ENCODE results near the gene MIPOL1. TPM values are rescaled to one million over a fixed set of nuclear protein-coding genes. Genes with fewer than 3 reads are reported as not detected.
A peak's percentile ranks its signal among the peaks of the same experiment; 100 is the strongest.

MIPOL1 gene
- total and polyA plus RNA-seq, 2 experiments from 2014 or later: 16.6 to 24.8 TPM

DNA sequence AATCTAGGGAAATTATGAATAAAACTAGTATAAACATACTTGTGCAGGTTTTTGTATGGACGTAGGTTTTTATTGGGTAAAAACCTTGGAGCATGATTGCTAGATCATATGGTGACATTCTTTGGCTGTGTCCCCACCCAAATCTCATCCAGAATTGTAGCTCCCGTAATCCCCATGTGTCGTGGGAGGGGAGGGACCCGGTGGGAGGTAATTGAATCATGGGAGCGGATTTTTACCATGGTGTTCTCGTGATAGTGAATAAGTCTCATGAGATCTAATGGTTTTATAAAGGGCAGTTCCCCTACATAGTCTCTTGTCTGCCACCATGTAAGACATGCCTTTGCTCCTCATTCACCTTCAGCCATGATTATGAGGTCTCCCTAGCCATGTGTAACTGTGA lies 276.5 kb downstream of the MIPOL1 start (continued):
- TF ChIP-seq, protein P1, sequence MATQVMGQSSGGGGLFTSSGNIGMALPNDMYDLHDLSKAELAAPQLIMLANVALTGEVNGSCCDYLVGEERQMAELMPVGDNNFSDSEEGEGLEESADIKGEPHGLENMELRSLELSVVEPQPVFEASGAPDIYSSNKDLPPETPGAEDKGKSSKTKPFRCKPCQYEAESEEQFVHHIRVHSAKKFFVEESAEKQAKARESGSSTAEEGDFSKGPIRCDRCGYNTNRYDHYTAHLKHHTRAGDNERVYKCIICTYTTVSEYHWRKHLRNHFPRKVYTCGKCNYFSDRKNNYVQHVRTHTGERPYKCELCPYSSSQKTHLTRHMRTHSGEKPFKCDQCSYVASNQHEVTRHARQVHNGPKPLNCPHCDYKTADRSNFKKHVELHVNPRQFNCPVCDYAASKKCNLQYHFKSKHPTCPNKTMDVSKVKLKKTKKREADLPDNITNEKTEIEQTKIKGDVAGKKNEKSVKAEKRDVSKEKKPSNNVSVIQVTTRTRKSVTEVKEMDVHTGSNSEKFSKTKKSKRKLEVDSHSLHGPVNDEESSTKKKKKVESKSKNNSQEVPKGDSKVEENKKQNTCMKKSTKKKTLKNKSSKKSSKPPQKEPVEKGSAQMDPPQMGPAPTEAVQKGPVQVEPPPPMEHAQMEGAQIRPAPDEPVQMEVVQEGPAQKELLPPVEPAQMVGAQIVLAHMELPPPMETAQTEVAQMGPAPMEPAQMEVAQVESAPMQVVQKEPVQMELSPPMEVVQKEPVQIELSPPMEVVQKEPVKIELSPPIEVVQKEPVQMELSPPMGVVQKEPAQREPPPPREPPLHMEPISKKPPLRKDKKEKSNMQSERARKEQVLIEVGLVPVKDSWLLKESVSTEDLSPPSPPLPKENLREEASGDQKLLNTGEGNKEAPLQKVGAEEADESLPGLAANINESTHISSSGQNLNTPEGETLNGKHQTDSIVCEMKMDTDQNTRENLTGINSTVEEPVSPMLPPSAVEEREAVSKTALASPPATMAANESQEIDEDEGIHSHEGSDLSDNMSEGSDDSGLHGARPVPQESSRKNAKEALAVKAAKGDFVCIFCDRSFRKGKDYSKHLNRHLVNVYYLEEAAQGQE (IDR thresholded peaks at IDR 0.05; ENCODE audit: unreplicated experiment): no peak

DNA sequence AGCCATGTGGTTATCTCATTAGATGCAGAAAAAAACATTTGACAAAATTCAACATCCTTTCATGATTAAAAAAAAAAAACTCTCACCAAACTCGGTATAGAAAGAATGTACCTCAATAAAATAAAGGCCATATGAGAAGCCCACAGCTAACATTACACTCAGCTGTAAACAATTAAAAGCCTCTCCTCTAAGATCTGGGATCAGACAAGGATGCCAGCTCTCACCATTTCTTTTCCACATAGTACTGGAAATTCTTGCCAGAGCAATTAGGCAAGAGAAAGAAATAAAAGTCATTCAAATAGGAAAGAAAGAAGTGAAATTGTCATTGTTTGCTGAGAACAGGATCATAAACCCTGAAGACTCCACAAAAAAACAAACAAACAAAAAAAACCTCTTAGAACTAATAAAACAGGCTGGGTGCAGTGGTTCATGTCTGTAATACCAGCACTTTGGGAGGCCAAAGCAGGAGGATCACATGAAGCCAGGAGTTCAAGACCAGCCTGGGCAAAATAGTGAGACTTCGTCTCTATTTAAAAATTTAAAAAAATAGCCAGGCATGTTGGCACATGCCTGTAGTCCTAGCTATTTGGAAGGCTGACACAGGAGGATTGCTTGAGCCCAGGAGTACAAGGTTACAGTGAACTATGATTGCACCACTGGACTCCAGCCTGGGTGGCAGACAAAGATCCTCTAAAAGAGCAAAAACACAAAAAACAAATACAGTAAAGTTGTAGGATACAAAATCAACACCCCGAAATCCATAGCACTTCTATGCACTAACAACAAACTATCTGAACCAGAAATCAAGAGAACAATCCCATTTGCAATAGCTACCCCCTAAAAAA lies 282.9 kb downstream of the MIPOL1 start:
- Mint-ChIP-seq H3K9me3 (peaks cover 3% of the 10 kb centered on the region; the same call in 1 of the 3 replicates), H3K4me3 (no peak overlapping the region)
- H3K36me3 ChIP-seq (ENCODE audit: insufficient read depth): no peaks in the 10 kb centered on the region
- TF ChIP-seq EZH2 (IDR thresholded peaks at IDR 0.05; ENCODE audit: low read depth, unreplicated experiment) (no peak), STAT1 (IDR thresholded peaks at IDR 0.05; ENCODE audit: unreplicated experiment) (no peak), EZH2phosphoT487 (IDR thresholded peaks at IDR 0.05; ENCODE audit: unreplicated experiment) (no peak), ZNF114 (CRISPR knock-in tag; IDR thresholded peaks at IDR 0.05) (no peak), POLR2AphosphoS5 (IDR thresholded peaks at IDR 0.05; ENCODE audit: low read depth) (no peak), ZNF331 (CRISPR knock-in tag; IDR thresholded peaks at IDR 0.05; ENCODE audit: low read depth) (no peak), NANOG (IDR thresholded peaks at IDR 0.05; ENCODE audit: borderline replicate concordance) (no peak), CREB1 (CRISPR knock-in tag; IDR thresholded peaks at IDR 0.05; ENCODE audit: low read depth) (no peak)
- TF ChIP-seq, protein P2, sequence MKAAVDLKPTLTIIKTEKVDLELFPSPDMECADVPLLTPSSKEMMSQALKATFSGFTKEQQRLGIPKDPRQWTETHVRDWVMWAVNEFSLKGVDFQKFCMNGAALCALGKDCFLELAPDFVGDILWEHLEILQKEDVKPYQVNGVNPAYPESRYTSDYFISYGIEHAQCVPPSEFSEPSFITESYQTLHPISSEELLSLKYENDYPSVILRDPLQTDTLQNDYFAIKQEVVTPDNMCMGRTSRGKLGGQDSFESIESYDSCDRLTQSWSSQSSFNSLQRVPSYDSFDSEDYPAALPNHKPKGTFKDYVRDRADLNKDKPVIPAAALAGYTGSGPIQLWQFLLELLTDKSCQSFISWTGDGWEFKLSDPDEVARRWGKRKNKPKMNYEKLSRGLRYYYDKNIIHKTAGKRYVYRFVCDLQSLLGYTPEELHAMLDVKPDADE (IDR thresholded peaks at IDR 0.05): no peak
- TF ChIP-seq, protein P3, sequence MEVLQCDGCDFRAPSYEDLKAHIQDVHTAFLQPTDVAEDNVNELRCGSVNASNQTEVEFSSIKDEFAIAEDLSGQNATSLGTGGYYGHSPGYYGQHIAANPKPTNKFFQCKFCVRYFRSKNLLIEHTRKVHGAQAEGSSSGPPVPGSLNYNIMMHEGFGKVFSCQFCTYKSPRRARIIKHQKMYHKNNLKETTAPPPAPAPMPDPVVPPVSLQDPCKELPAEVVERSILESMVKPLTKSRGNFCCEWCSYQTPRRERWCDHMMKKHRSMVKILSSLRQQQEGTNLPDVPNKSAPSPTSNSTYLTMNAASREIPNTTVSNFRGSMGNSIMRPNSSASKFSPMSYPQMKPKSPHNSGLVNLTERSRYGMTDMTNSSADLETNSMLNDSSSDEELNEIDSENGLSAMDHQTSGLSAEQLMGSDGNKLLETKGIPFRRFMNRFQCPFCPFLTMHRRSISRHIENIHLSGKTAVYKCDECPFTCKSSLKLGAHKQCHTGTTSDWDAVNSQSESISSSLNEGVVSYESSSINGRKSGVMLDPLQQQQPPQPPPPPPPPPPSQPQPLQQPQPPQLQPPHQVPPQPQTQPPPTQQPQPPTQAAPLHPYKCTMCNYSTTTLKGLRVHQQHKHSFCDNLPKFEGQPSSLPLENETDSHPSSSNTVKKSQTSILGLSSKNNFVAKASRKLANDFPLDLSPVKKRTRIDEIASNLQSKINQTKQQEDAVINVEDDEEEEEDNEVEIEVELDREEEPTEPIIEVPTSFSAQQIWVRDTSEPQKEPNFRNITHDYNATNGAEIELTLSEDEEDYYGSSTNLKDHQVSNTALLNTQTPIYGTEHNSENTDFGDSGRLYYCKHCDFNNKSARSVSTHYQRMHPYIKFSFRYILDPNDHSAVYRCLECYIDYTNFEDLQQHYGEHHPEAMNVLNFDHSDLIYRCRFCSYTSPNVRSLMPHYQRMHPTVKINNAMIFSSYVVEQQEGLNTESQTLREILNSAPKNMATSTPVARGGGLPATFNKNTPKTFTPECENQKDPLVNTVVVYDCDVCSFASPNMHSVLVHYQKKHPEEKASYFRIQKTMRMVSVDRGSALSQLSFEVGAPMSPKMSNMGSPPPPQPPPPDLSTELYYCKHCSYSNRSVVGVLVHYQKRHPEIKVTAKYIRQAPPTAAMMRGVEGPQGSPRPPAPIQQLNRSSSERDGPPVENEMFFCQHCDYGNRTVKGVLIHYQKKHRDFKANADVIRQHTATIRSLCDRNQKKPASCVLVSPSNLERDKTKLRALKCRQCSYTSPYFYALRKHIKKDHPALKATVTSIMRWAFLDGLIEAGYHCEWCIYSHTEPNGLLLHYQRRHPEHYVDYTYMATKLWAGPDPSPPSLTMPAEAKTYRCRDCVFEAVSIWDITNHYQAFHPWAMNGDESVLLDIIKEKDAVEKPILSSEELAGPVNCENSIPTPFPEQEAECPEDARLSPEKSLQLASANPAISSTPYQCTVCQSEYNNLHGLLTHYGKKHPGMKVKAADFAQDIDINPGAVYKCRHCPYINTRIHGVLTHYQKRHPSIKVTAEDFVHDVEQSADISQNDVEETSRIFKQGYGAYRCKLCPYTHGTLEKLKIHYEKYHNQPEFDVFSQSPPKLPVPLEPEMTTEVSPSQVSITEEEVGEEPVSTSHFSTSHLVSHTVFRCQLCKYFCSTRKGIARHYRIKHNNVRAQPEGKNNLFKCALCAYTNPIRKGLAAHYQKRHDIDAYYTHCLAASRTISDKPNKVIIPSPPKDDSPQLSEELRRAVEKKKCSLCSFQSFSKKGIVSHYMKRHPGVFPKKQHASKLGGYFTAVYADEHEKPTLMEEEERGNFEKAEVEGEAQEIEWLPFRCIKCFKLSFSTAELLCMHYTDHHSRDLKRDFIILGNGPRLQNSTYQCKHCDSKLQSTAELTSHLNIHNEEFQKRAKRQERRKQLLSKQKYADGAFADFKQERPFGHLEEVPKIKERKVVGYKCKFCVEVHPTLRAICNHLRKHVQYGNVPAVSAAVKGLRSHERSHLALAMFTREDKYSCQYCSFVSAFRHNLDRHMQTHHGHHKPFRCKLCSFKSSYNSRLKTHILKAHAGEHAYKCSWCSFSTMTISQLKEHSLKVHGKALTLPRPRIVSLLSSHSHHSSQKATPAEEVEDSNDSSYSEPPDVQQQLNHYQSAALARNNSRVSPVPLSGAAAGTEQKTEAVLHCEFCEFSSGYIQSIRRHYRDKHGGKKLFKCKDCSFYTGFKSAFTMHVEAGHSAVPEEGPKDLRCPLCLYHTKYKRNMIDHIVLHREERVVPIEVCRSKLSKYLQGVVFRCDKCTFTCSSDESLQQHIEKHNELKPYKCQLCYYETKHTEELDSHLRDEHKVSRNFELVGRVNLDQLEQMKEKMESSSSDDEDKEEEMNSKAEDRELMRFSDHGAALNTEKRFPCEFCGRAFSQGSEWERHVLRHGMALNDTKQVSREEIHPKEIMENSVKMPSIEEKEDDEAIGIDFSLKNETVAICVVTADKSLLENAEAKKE (CRISPR knock-in tag; IDR thresholded peaks at IDR 0.05): no peak
- TF ChIP-seq, protein P4, sequence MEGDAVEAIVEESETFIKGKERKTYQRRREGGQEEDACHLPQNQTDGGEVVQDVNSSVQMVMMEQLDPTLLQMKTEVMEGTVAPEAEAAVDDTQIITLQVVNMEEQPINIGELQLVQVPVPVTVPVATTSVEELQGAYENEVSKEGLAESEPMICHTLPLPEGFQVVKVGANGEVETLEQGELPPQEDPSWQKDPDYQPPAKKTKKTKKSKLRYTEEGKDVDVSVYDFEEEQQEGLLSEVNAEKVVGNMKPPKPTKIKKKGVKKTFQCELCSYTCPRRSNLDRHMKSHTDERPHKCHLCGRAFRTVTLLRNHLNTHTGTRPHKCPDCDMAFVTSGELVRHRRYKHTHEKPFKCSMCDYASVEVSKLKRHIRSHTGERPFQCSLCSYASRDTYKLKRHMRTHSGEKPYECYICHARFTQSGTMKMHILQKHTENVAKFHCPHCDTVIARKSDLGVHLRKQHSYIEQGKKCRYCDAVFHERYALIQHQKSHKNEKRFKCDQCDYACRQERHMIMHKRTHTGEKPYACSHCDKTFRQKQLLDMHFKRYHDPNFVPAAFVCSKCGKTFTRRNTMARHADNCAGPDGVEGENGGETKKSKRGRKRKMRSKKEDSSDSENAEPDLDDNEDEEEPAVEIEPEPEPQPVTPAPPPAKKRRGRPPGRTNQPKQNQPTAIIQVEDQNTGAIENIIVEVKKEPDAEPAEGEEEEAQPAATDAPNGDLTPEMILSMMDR (conservative IDR thresholded peaks at IDR 0.05; ENCODE audit: low read depth in 2 of 2): no peak

More for the DNA sequence above, 282.9 kb downstream of the MIPOL1 start:
- 0 out of 2 replicates have a peak overlapping the region, but pooled peaks have one; percentile 7 for H3K27ac Mint-ChIP-seq
- H3F3A ChIP-seq (replicated peaks; ENCODE audit: low read depth): no peaks in the 10 kb centered on the region
- no peaks in the 10 kb centered on the region for H4K20me1 ChIP-seq (replicated peaks; ENCODE audit: insufficient read depth)
- no peaks in the 10 kb centered on the region for H3K27me3 ChIP-seq (ENCODE audit: insufficient read depth)
- H3K27ac ChIP-seq (ENCODE audit: low read depth): no peak overlapping the region
- no peak overlapping the region for H3K4me3 ChIP-seq
- H3K4me1 ChIP-seq (ENCODE audit: insufficient read depth): no peaks in the 10 kb centered on the region
- no peaks in the 10 kb centered on the region for H3K27me3 Mint-ChIP-seq (ENCODE audit: insufficient read depth, low read depth, poor library complexity)
- no peaks in the 10 kb centered on the region for H3K4me1 Mint-ChIP-seq
- no peak for ATAC-seq
- no peak overlapping the region for H3K4me2 ChIP-seq
- peaks cover 1% of the 10 kb centered on the region; the same call in 1 of the 3 replicates for H3K36me3 Mint-ChIP-seq (ENCODE audit: low read depth)
- no peak overlapping the region for H2AFZ ChIP-seq
- H3K79me2 ChIP-seq (replicated peaks; ENCODE audit: insufficient read depth): no peaks in the 10 kb centered on the region
- no peak for DNase-seq (ENCODE audit: low spot score)
- 0 out of 2 replicates have a peak, but pooled peaks cover 3% of the 10 kb centered on the region for H3K9me2 ChIP-seq (ENCODE audit: insufficient read depth)

Data from GM23338 (cell line).